Lower lobe of right lung (tissue), 2 donors: ENCODE results near the gene HELZ. TPM values are rescaled to one million over a fixed set of nuclear protein-coding genes. Genes with fewer than 3 reads are reported as not detected.

Experiments used
- ATAC-seq, 2 donors: fragments of 200-7000 bp; cut with Tn5 transposase; one replicate each; pipeline ENCODE4 v1.9.1; 2020 to 2022; ENCODE audit warnings: mild to moderate bottlenecking in 2 of 2, moderate library complexity in 2 of 2
- DNase-seq: peaks from one replicate; pipeline ENCODE4 v3.0.0-alpha.2; 2020
- H3K27ac ChIP-seq: fragments of 200-600 bp; one replicate; pipeline ENCODE4 v1.8.0; 2022
- H3K27me3 ChIP-seq: fragments of 200-600 bp; one replicate; pipeline ENCODE4 v1.8.0; 2022; ENCODE audit warnings: low read depth
- H3K36me3 ChIP-seq: fragments of 200-600 bp; one replicate; pipeline ENCODE4 v1.8.0; 2022; ENCODE audit warnings: mild to moderate bottlenecking
- H3K4me1 ChIP-seq: fragments of 200-600 bp; one replicate; pipeline ENCODE4 v1.8.0; 2022
- H3K4me3 ChIP-seq: fragments of 200-600 bp; one replicate; pipeline ENCODE4 v1.8.0; 2022; ENCODE audit warnings: mild to moderate bottlenecking
- H3K9me3 ChIP-seq: fragments of 200-600 bp; one replicate; pipeline ENCODE4 v1.8.0; 2022
- CTCF ChIP-seq: fragments of 200-600 bp; IDR thresholded peaks from one replicate; pipeline ENCODE4 v1.8.0; 2022; ENCODE audit warnings: antibody characterized with exemption, mild to moderate bottlenecking
- intact Hi-C: fragments of 100-400 bp; cut with DNase I; formaldehyde crosslinking; loops from one replicate; pipeline ENCODE4 v1.11.0; 2022
- total RNA-seq: library from RNA; stranded (reverse); fragmentation: NEBNext Ultra II Directional; extraction: Animal tissue kit (Norgen Biotek cat#: 25700); gene quantifications from one replicate; pipeline ENCODE4 v1.2.1, GENCODE V29; 2021
- donor health status: DM: no; HTN: yes; CAD: no; lungs with severe emphysema.

Gene HELZ
- total RNA-seq, 1 donor from 2014 or later, result 68.9 TPM

GRCh38 chr17:67196422-67196821 is 48.6 kb downstream of the HELZ start:
- TF ChIP-seq CTCF, result no peak
- ATAC-seq (no peak), DNase-seq (no peak)
- peaks cover 61% of the 10 kb centered on the region for H3K36me3 ChIP-seq
- H3K9me3 ChIP-seq, result no peaks in the 10 kb centered on the region
- H3K27me3 ChIP-seq, result no peaks in the 10 kb centered on the region
- no peaks in the 10 kb centered on the region for H3K4me1 ChIP-seq
- no peak overlapping the region for H3K27ac ChIP-seq
- intact Hi-C loops, result no loop called here
- H3K4me3 ChIP-seq, result no peak overlapping the region

GRCh38 chr17:67194134-67194533 is 50.9 kb downstream of the HELZ start:
- H3K27ac ChIP-seq, result no peak overlapping the region
- peaks cover 48% of the 10 kb centered on the region for H3K36me3 ChIP-seq
- no peaks in the 10 kb centered on the region for H3K27me3 ChIP-seq
- peak in 1 of 2 donors; percentile 42 for ATAC-seq
- H3K4me1 ChIP-seq, result no peaks in the 10 kb centered on the region
- no peak for DNase-seq
- no peak overlapping the region for H3K4me3 ChIP-seq
- intact Hi-C loops, result no loop called here
- no peak for TF ChIP-seq CTCF
- no peaks in the 10 kb centered on the region for H3K9me3 ChIP-seq

DNA sequence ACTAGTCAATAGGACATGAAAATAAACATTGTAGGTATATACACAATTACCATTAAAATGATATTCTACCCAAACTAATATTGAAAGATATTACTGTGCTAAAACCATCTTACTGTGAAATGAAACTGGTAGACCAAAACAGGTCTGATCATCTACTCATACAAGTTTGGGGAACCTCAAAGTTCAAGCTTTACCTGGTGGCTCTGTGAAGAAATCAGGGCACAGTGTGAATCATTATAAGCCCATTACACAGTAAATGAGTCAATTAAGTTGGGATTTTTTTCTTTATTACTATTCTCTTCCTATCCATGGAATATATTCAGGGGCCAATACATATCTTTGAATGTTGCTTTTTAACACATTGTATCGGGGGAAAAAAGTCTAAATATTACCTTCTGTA is 57.1 kb downstream of the HELZ start:
- H3K4me1 ChIP-seq, result no peaks in the 10 kb centered on the region
- H3K4me3 ChIP-seq, result no peak overlapping the region
- H3K27me3 ChIP-seq, result no peaks in the 10 kb centered on the region
- intact Hi-C loops, result no loop called here
- DNase-seq (no peak), ATAC-seq (no peak)
- no peak overlapping the region for H3K27ac ChIP-seq
- peaks cover 31% of the 10 kb centered on the region for H3K36me3 ChIP-seq
- TF ChIP-seq CTCF, result no peak
- H3K9me3 ChIP-seq, result no peaks in the 10 kb centered on the region

DNA sequence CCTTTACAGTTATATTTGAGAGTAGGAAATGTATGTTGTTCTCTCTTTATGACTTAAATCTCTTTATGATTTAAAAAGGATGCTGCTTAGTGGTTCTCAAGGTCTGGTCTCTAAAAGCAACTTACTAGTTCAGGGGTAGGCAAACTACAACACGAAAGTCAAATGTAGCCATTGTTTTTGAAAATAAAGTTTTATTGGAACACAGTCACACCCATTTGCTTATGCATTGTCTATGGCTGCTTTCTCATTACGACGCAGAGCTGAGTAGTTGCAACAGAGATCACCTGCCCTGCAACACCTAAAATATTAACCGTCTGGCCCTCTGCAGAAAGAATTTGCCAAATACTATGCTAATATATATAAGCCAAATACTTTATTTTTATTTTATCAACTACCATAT is 58.2 kb downstream of the HELZ start:
- H3K36me3 ChIP-seq, result peaks cover 36% of the 10 kb centered on the region
- no peak for TF ChIP-seq CTCF
- no peaks in the 10 kb centered on the region for H3K9me3 ChIP-seq
- no peak for ATAC-seq
- no peaks in the 10 kb centered on the region for H3K27me3 ChIP-seq
- intact Hi-C loops, result no loop called here
- no peak overlapping the region for H3K4me3 ChIP-seq
- H3K4me1 ChIP-seq, result no peaks in the 10 kb centered on the region
- DNase-seq, result no peak
- H3K27ac ChIP-seq, result no peak overlapping the region

DNA sequence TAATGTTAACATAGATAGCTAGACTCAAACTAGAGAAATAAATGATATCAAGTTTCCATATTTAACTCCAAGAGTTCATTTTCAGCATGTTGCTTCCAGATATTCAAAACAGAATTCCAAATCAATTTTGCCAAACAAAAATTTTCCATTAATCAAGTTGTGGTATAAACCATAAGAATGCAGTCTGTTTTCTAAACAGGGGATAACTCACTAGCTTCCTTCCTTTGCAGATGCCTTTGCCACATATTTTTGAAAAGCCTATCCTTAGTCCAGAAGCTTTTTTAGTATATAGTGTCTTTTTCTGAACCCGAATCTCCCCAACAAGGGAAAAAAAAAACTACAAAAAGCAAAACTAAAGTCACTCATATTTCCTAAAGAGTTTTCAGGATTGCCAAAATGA is 61.5 kb downstream of the HELZ start:
- no peak for TF ChIP-seq CTCF

DNA sequence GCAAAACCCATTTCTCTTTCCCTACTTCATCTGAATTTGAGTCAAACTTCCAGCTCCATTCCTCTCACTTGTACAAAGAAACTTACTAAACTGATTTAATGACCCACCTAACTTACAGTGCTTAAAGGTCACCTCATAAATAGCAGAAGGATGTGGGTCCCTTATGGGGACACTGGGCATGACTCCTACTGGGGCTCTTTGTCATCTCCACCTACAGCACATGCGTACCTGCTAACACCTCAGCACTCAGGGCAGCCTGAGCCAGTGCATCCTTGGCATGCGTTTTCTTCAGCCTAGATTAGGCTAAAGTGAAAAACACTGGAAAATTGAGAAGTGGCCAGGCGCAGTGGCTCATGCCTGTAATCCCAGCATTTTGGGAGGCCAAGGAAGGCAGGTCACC is 63.2 kb downstream of the HELZ start:
- no peak for ATAC-seq

More for the DNA sequence above, 61.5 kb downstream of the HELZ start:
- H3K36me3 ChIP-seq, result peaks cover 27% of the 10 kb centered on the region
- H3K9me3 ChIP-seq, result no peaks in the 10 kb centered on the region
- H3K27ac ChIP-seq, result no peak overlapping the region
- H3K4me3 ChIP-seq, result no peak overlapping the region
- H3K4me1 ChIP-seq, result no peaks in the 10 kb centered on the region
- intact Hi-C loops, result no loop called here
- ATAC-seq, result no peak
- no peak for DNase-seq
- no peaks in the 10 kb centered on the region for H3K27me3 ChIP-seq

More for the DNA sequence above, 63.2 kb downstream of the HELZ start:
- DNase-seq, result no peak
- Histone ChIP-seq H3K4me1 (no peaks in the 10 kb centered on the region), H3K4me3 (no peak overlapping the region), H3K27ac (no peak overlapping the region), H3K9me3 (no peaks in the 10 kb centered on the region), H3K27me3 (no peaks in the 10 kb centered on the region), H3K36me3 (peaks cover 30% of the 10 kb centered on the region)
- no peak for TF ChIP-seq CTCF
- intact Hi-C loops, result no loop called here
